GM19463 (cell line): ENCODE data around the gene PTGR3.
A peak's percentile ranks its signal among the peaks of the same experiment; 100 is the strongest.
"Not testable (repeated sequence)": the region's sequence is repeated elsewhere in the genome, so short reads cannot be mapped to it uniquely, and the experiment has no call there.

ENCODE experiments used
- ATAC-seq: cut with Tn5 transposase; IDR thresholded peaks from one replicate; pipeline ENCODE4 v1.9.1; 2021; ENCODE audit warnings: mild to moderate bottlenecking, moderate library complexity; ENCODE audit not compliant: unreplicated experiment

The PTGR3 gene

GRCh38 chr18:75204269-75204731 is 4.6 kb downstream of the PTGR3 start:
- no peak for ATAC-seq

DNA sequence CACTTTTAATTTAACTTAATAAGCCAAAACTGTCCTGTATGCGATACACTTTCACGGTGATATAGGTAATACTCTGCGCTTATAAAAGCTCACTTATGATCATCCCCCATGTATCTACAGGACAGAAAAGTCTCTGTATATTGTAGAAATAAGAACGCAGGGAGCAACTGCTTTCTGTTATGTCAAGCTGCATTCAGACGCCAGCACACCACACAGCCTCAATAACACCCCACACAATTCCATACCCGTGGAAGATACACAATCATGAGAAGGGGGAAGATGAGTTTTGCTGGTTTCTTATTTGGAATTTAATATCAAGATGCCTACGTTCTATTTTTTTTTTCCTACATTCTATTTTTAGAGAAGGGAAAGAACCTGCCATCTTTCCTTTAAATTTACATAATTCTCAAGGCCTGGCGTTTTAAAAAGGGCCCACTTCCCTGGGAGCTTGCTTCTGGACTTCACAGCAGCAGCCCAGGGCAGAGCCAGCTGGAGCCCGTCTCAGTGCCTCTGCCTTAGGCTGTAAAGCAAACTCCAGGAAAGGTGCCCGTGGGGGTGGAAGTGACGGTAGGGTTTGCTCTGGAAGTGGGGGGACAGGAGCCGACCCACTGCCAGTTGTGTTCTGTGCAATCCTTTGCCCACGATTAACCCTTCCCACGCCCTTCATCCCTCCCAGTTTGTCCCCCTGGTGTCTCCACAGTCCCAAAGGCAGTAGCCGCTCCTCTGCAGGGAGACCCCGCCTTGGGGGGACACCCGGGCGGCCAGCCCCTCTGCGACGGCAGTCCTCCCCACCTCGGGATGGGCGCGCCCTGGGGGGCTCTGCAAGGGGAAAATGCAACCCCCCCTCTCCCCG is 5.3 kb downstream of the PTGR3 start:
- ATAC-seq: no peak

DNA sequence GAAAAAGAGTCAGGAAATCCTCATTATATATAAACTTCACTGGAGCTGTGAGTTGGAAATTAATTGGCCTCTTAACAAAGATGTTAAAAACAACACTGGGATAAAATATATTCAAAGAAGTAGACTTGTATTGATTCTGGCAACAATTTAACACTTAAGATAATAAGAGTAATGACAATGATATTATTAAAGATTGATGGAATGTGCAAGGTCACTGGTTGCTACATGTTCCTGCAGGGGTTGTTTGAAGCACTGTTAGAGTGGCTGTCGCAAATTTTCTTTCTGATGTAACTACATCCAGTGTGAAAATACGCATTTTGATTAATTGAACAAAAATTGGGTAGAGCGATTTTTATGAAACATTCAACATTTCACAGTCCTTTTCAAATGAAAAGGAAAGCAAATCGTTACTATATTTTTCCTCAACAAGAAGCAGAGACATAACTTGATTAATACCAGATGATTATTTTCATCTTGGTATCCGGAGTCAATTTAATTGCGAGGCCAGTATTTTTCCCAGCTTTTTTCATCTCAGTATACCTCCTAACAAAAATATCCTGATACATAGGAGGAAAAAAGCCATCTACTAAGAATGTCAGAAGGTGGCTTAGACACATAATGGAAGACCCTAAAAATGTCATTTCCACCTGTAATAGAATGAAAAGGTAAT is 6.1 kb downstream of the PTGR3 start:
- ATAC-seq: no peak

DNA sequence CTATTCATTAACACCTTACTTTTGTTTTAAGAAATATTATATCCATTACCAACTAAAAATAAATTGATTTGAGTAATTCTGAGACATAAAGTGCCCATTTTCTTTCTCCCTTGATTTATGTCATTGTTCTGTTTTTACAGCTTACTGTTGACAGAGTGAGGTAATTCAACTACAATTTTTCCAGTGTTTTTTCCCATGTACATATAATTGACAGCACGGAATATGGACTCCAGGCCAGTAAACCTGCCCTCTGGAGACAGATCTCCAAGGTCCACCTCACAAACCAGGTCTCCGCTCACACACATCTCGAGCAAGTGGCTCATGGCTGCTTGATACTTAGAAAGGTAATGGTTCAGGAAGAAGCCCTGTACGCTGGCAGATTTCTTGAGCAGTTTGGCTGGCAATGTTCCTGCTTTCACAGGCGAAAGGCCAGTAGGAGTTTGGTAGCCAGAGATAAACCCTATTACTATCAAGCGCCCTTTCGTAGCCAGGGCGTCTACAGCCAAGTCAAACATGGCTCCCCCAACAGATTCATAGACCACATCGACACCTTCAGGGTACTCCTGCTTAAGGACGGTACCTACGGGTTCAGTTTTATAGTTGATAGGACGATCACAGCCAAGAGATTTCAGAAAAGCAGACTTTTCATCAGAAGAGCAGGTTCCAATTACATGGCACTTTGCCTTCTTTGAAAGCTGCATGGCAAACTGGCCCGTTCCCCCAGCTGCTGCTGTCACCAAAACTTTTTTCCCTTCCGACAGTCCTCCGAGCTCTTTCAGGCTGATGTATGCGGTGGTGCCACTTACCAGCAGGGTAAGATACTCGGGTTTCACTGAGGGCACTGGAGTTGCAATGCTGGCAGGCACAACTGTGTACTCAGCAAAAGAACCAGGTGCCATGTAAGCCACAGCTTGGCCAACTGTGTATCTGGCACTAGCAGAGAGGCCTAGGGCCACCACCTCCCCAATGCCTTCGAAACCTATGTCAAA is 7.4 kb downstream of the PTGR3 start:
- no peak for ATAC-seq

GRCh38 chr18:75200605-75201280 is 8.2 kb downstream of the PTGR3 start:
- ATAC-seq: no peak

GRCh38 chr18:75200071-75200470 is 8.9 kb downstream of the PTGR3 start:
- no peak for ATAC-seq

GRCh38 chr18:75199327-75199726 is 9.6 kb downstream of the PTGR3 start:
- ATAC-seq: no peak

GRCh38 chr18:75198036-75198435 is 10.9 kb downstream of the PTGR3 start:
- no peak for ATAC-seq

- no peak for ATAC-seq
These were observed 16.0 kb downstream of the PTGR3 start for GRCh38 chr18:75192899-75193298.

DNA sequence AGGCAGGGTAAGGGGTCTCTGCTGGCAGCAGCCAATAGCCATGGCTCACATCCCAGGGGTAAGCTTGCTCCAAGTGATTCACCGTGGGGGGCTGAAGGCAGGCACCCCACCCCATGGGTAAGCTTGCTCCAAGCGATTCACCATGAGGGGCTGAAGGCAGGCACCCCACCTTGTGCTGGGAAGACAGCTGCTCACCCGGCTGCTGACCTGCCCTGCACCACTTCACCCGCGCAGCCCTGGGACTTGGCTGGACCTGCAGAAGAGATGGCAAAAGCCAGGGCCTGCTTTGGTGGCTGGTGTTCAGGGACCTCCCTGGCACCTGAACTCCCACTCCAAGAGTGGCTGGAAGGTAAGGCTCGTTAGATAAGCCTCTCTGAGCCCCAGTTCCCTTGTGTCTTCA is 19.2 kb downstream of the PTGR3 start:
- no peak for ATAC-seq

- ATAC-seq: not testable (repeated sequence)
These were observed 21.2 kb downstream of the PTGR3 start for GRCh38 chr18:75187702-75188101.

- no peak for ATAC-seq
These were observed 23.5 kb downstream of the PTGR3 start for GRCh38 chr18:75185460-75185859.

DNA sequence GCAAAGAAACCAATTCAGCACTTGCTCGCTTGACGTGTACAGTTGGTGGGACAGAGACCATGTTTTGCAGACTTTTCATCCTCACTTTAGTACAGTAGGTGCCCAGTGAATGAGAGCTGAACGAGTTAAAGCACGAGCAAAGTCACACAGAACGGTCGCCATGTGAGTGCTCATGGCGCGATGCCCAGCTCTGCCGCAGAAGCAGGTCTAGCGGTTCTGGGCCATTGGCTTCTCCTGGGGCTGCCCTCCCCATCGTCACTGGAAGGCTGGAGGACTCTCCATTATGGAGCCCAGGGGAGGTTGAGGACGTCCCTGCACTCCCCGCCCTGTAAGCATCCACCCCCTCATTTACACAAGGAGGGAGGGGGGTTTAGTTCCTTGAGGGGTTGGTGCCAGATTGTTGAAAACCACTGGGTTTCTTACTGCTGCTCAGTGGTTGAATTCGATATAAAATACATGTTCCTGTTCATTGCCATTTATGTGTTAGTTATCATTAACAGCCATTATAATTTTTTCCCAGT is 24.9 kb downstream of the PTGR3 start:
- ATAC-seq: no peak

DNA sequence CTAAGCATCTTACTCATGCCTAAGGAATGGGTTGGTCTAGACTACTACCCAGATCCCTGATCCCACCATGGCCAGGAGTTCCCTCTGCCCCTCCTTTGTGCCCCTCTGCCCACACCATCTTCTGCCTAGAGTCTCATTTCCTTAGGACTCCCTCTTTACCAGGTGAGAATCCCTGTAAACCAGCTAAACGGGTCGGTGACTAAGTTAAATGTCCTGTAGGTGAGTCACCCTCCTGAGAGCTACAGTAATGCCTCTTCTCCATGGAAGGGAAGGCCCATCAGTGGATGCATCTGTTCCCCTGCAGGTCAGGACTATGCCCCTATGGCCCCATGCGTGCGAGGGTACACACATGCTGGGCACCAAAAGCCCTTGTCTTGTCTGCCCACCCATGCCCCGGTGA is 25.4 kb downstream of the PTGR3 start:
- ATAC-seq: no peak

DNA sequence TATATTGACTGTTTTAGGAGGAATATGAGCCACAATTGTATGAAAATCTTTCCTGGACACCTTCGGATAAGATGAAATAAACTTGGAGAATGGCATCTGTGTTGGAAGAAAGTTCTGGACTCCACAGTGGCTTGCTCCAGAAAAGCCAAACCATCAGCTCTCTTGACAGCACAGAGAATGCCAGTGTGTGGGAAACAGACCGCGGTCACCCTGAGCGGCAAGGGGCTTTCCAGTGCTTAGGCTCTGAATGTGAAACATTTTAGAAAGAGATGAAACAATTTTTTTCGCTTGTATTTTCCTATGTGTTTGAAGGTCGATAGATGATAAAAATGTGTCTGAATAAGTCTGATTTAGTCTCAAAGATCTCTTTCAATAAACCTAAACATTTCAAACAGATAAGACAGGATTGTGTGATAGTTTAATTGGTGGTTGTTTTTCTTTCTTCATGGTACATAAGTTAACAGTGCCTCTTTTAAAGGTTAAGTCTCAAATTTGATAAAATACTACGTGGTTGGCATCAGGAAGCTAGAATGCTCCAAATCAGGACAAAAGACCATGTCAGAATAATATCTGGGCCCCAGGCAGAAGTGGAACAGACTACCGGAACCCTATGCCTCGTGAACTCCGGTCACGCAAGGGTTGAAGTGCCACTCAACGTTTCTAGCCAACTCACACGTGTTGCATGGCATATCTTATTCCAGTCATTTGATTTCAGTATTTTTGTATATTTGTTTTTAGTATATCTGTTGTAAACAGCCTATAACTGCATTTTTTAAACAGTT is 28.9 kb downstream of the PTGR3 start:
- no peak for ATAC-seq

- no peak for ATAC-seq
These were observed 30.6 kb downstream of the PTGR3 start for GRCh38 chr18:75178376-75178775.

- no peak for ATAC-seq
These were observed 32.1 kb downstream of the PTGR3 start for GRCh38 chr18:75176849-75177248.

- ATAC-seq: no peak
These were observed 35.2 kb downstream of the PTGR3 start for GRCh38 chr18:75173738-75174137.

GRCh38 chr18:75173125-75173432 is 35.9 kb downstream of the PTGR3 start:
- ATAC-seq: peak; percentile 100
